ENCODE results near the gene GLB1L2. TPM values are rescaled to one million over a fixed set of nuclear protein-coding genes. Genes with fewer than 3 reads are reported as not detected.

The GLB1L2 gene
- total RNA-seq, 2 donors from 2014 or later: 2.5 to 4.1 TPM

- H3K27ac ChIP-seq: no peak overlapping the region
- ATAC-seq (ENCODE audit: insufficient number of reproducible peaks, low FRiP score, low read depth) (no peak), DNase-seq (ENCODE audit: low spot score) (no peak)
Observed at GRCh38 chr11:134398644-134399292, 67.0 kb downstream of the GLB1L2 start.

GRCh38 chr11:134399293-134399654 lies 67.5 kb downstream of the GLB1L2 start:
- Histone ChIP-seq H3K36me3 (no peaks in the 10 kb centered on the region), H3K4me3 (no peak overlapping the region), H3K27me3 (replicated peaks; ENCODE audit: insufficient read depth) (peaks cover 3% of the 10 kb centered on the region), H3K27ac (no peak overlapping the region), H3K4me1 (ENCODE audit: control insufficient read depth in 1 of 2, low read depth in 2 of 2) (peaks cover 0 to 9% of the 10 kb centered on the region in 2 donors), H3K9me3 (no peaks in the 10 kb centered on the region)
- DNase-seq (ENCODE audit: low spot score) (no peak), ATAC-seq (ENCODE audit: insufficient number of reproducible peaks, low FRiP score, low read depth) (no peak)
- TF ChIP-seq CTCF (IDR thresholded peaks at IDR 0.05): no peak

More at GRCh38 chr11:134398644-134399292, 67.0 kb downstream of the GLB1L2 start:
- H3K9me3 ChIP-seq: no peaks in the 10 kb centered on the region
- peaks cover 0 to 12% of the 10 kb centered on the region in 2 donors for H3K4me1 ChIP-seq (ENCODE audit: control insufficient read depth in 1 of 2, low read depth in 2 of 2)
- H3K36me3 ChIP-seq: no peaks in the 10 kb centered on the region
- H3K4me3 ChIP-seq: no peak overlapping the region
- TF ChIP-seq CTCF (IDR thresholded peaks at IDR 0.05): no peak
- peaks cover 3% of the 10 kb centered on the region for H3K27me3 ChIP-seq (replicated peaks; ENCODE audit: insufficient read depth)

GRCh38 chr11:134399996-134400395 lies 68.2 kb downstream of the GLB1L2 start:
- Histone ChIP-seq H3K27me3 (replicated peaks; ENCODE audit: insufficient read depth) (peaks cover 3% of the 10 kb centered on the region), H3K36me3 (no peaks in the 10 kb centered on the region), H3K4me3 (no peak overlapping the region), H3K4me1 (ENCODE audit: control insufficient read depth in 1 of 2, low read depth in 2 of 2) (peaks cover 0 to 2% of the 10 kb centered on the region in 2 donors), H3K9me3 (no peaks in the 10 kb centered on the region), H3K27ac (no peak overlapping the region)
- TF ChIP-seq CTCF (IDR thresholded peaks at IDR 0.05): no peak
- ATAC-seq (ENCODE audit: insufficient number of reproducible peaks, low FRiP score, low read depth) (no peak), DNase-seq (ENCODE audit: low spot score) (no peak)

GRCh38 chr11:134401825-134402809 lies 70.3 kb downstream of the GLB1L2 start:
- TF ChIP-seq CTCF (IDR thresholded peaks at IDR 0.05): no peak
- Histone ChIP-seq H3K4me3 (no peak overlapping the region), H3K9me3 (no peaks in the 10 kb centered on the region), H3K36me3 (no peaks in the 10 kb centered on the region), H3K27ac (no peak overlapping the region), H3K27me3 (replicated peaks; ENCODE audit: insufficient read depth) (peaks cover 3% of the 10 kb centered on the region), H3K4me1 (ENCODE audit: control insufficient read depth in 1 of 2, low read depth in 2 of 2) (no peaks in the 10 kb centered on the region)
- ATAC-seq (ENCODE audit: insufficient number of reproducible peaks, low FRiP score, low read depth): no peak
- no peak for DNase-seq (ENCODE audit: low spot score)

GRCh38 chr11:134402910-134403309 lies 71.1 kb downstream of the GLB1L2 start:
- peaks cover 3% of the 10 kb centered on the region for H3K27me3 ChIP-seq (replicated peaks; ENCODE audit: insufficient read depth)
- no peak for TF ChIP-seq CTCF (IDR thresholded peaks at IDR 0.05)
- no peaks in the 10 kb centered on the region for H3K9me3 ChIP-seq
- DNase-seq (ENCODE audit: low spot score) (no peak), ATAC-seq (ENCODE audit: insufficient number of reproducible peaks, low FRiP score, low read depth) (no peak)
- H3K4me3 ChIP-seq: no peak overlapping the region
- no peaks in the 10 kb centered on the region for H3K36me3 ChIP-seq
- no peak overlapping the region for H3K27ac ChIP-seq
- H3K4me1 ChIP-seq (ENCODE audit: control insufficient read depth in 1 of 2, low read depth in 2 of 2): no peaks in the 10 kb centered on the region
